Omental fat pad (tissue), 4 donors: ENCODE results near the gene OAS3. TPM values are rescaled to one million over a fixed set of nuclear protein-coding genes. Genes with fewer than 3 reads are reported as not detected.

Source experiments
- ATAC-seq: fragments of 150-250 bp; one replicate; pipeline ENCODE4 v1.9.1; 2016; ENCODE audit warnings: mild to moderate bottlenecking, moderate library complexity; ENCODE audit not compliant: low FRiP score
- DNase-seq: peaks from one replicate; pipeline ENCODE4 v3.0.0-alpha.2; 2019; ENCODE audit warnings: low spot score
- total RNA-seq, 4 donors: library from RNA; depleted of rRNA; stranded (reverse); fragments of >200 nt; gene quantifications; one replicate each; pipeline ENCODE4 v1.1.0, GENCODE V29; 2016
- TF ChIP-seq, protein P1 (sequence below), 3 donors: fragments of 450-650 bp; IDR thresholded peaks; one replicate each; pipeline ENCODE4 v1.5.1; 2016 to 2017; ENCODE audit warnings: antibody characterized with exemption in 3 of 3, mild to moderate bottlenecking in 3 of 3, moderate library complexity in 2 of 3

The OAS3 gene
- total RNA-seq, 4 donors from 2014 or later: 5.8 to 46.3 (median 17.7) TPM

DNA sequence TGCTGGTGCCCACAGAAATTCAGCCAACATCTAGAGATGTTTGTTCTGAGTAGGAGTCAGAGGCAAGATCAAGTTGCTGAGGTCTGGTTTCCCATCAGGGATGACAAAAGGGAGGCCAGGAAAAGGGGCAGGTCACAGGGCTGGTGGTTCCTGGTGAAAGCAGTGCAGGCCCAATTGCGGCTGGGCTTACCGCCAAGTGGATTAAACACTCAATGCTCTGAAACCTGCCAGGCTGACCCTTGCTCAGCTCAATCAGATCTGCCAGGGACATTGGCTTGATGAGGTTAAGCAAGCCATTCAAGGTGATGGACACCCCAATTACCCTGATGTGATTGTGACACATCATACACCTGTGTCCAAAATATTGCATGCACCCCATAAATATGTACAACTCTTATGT is 37.0 kb upstream of the OAS3 start:
- DNase-seq (no peak), ATAC-seq (no peak)
- TF ChIP-seq, protein P1, sequence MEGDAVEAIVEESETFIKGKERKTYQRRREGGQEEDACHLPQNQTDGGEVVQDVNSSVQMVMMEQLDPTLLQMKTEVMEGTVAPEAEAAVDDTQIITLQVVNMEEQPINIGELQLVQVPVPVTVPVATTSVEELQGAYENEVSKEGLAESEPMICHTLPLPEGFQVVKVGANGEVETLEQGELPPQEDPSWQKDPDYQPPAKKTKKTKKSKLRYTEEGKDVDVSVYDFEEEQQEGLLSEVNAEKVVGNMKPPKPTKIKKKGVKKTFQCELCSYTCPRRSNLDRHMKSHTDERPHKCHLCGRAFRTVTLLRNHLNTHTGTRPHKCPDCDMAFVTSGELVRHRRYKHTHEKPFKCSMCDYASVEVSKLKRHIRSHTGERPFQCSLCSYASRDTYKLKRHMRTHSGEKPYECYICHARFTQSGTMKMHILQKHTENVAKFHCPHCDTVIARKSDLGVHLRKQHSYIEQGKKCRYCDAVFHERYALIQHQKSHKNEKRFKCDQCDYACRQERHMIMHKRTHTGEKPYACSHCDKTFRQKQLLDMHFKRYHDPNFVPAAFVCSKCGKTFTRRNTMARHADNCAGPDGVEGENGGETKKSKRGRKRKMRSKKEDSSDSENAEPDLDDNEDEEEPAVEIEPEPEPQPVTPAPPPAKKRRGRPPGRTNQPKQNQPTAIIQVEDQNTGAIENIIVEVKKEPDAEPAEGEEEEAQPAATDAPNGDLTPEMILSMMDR (IDR thresholded peaks at IDR 0.05): no peak

DNA sequence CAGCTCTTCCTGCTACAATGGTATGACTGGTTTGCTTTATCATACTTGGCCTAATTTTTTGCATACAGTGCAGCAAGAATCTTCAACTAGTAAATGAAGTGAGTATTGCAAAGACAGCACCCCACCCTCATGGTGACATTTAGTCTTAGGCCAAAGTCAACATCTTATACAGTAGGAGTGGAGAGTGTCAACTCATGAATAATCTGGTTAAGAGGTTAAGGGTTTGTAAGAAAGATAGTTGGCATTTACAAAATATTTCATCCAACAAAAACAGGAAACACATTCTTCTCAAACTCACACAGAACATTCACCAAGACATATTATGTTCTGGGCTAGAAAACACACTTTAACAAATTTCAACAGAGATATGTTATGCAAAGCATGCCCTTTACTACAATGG is 33.7 kb upstream of the OAS3 start:
- TF ChIP-seq, protein P1 (IDR thresholded peaks at IDR 0.05): no peak
- DNase-seq: no peak
- peak; percentile 47 for ATAC-seq

DNA sequence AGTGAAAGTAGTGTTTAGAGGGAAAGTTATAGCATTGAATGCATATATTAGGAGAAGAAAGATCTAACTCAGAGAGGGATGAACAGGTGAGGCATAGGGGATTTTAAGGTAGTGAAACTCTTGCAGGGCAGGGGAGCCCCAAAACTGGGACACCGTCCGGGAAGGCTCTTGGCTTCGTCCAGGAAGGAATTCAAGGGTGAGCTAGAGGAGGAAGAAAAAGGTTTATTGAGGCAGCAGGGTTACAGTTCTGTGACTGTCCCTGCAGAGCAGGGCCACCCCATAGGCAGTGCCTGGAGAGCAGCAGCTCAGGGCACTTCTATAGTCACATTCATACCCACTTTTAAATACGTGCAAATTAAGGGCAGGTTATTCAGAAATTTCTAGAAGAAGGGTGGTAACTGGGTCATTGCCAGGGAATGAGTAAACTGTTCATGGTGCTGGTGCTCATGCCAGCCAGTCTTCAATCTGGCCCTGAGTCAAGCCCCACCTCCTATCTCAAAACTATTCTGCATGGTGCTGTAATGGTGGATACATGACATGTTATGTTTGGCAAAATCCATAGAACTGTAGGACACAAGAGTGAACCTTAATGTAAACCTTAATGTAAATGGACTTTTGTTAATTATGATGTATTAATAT is 32.7 kb upstream of the OAS3 start:
- ATAC-seq: no peak
- TF ChIP-seq, protein P1 (IDR thresholded peaks at IDR 0.05): no peak
- DNase-seq: no peak

- DNase-seq (no peak), ATAC-seq (peak; percentile 84)
- TF ChIP-seq, protein P1 (IDR thresholded peaks at IDR 0.05): no peak
These were observed 31.4 kb upstream of the OAS3 start, which contains the start of gene OAS1 for GRCh38 chr12:112906712-112907414. TSS of gene OAS1 (plus strand) at chr12:112906962. CDS start at chr12:112907040, 78 bp downstream.

- TF ChIP-seq, protein P1 (IDR thresholded peaks at IDR 0.05): no peak
- peak; percentile 21 for ATAC-seq
- DNase-seq: no peak
These were observed 30.7 kb upstream of the OAS3 start for GRCh38 chr12:112907415-112908157.

GRCh38 chr12:112908548-112908947 is 29.7 kb upstream of the OAS3 start:
- no peak for DNase-seq
- no peak for ATAC-seq
- TF ChIP-seq, protein P1 (IDR thresholded peaks at IDR 0.05): no peak
